ENCODE results near the gene ATXN2L.
"Not testable (repeated sequence)": the region's sequence is repeated elsewhere in the genome, so short reads cannot be mapped to it uniquely, and the experiment has no call there.

The ATXN2L gene

GRCh38 chr16:28866454-28866804 is 43.6 kb downstream of the ATXN2L start:
- no peak for FAIRE-seq
- no peak for DNase-seq (ENCODE audit: insufficient read length, low spot score)

- no peak for DNase-seq (ENCODE audit: insufficient read length, low spot score)
- no peak for FAIRE-seq
Observed at GRCh38 chr16:28867241-28867640, 44.4 kb downstream of the ATXN2L start.

- not testable (repeated sequence) for FAIRE-seq; DNase-seq (ENCODE audit: insufficient read length, low spot score)
Observed at GRCh38 chr16:28867646-28868045, 44.8 kb downstream of the ATXN2L start.

- FAIRE-seq = no peak
- DNase-seq (ENCODE audit: insufficient read length, low spot score) = no peak
Observed at GRCh38 chr16:28869201-28869600, 46.4 kb downstream of the ATXN2L start.

- DNase-seq (ENCODE audit: insufficient read length, low spot score) (no peak), FAIRE-seq (no peak)
Observed at GRCh38 chr16:28872952-28873351, 50.2 kb downstream of the ATXN2L start.

GRCh38 chr16:28873543-28874201 is 50.9 kb downstream of the ATXN2L start:
- peak; percentile 35 for FAIRE-seq
- DNase-seq (ENCODE audit: insufficient read length, low spot score) = peak; percentile 73

- DNase-seq (ENCODE audit: insufficient read length, low spot score) = no peak
Observed at GRCh38 chr16:28874406-28874805, 51.6 kb downstream of the ATXN2L start.

GRCh38 chr16:28875134-28876018 is 52.6 kb downstream of the ATXN2L start:
- no peak for DNase-seq (ENCODE audit: insufficient read length, low spot score)
- FAIRE-seq = no peak

More at GRCh38 chr16:28874406-28874805, 51.6 kb downstream of the ATXN2L start:
- FAIRE-seq = no peak

- FAIRE-seq (no peak), DNase-seq (ENCODE audit: insufficient read length, low spot score) (no peak)
Observed at GRCh38 chr16:28876019-28876659, 53.3 kb downstream of the ATXN2L start.

GRCh38 chr16:28876973-28877654 is 54.3 kb downstream of the ATXN2L start:
- DNase-seq (ENCODE audit: insufficient read length, low spot score) (no peak), FAIRE-seq (no peak)

GRCh38 chr16:28877655-28878000 is 54.8 kb downstream of the ATXN2L start:
- FAIRE-seq = no peak
- no peak for DNase-seq (ENCODE audit: insufficient read length, low spot score)

- DNase-seq (ENCODE audit: insufficient read length, low spot score) (no peak), FAIRE-seq (no peak)
Observed at GRCh38 chr16:28878083-28878926, 55.5 kb downstream of the ATXN2L start, which contains the start of gene ATP2A1. Gene ATP2A1 (plus strand): TSS chr16:28878488. CDS start chr16:28878672, 184 bp downstream.

GRCh38 chr16:28879261-28879840 is 56.6 kb downstream of the ATXN2L start:
- DNase-seq (ENCODE audit: insufficient read length, low spot score) (no peak), FAIRE-seq (peak; percentile 4)

GRCh38 chr16:28879841-28880588 is 57.2 kb downstream of the ATXN2L start:
- FAIRE-seq (peak; percentile 97), DNase-seq (ENCODE audit: insufficient read length, low spot score) (peak; percentile 98)

- no peak for DNase-seq (ENCODE audit: insufficient read length, low spot score)
Observed at GRCh38 chr16:28880589-28880915, 57.8 kb downstream of the ATXN2L start.

GRCh38 chr16:28880955-28881354 is 58.2 kb downstream of the ATXN2L start:
- FAIRE-seq = no peak
- DNase-seq (ENCODE audit: insufficient read length, low spot score) = no peak

More at GRCh38 chr16:28880589-28880915, 57.8 kb downstream of the ATXN2L start:
- FAIRE-seq = no peak

GRCh38 chr16:28881565-28881964 is 58.8 kb downstream of the ATXN2L start:
- FAIRE-seq; DNase-seq (ENCODE audit: insufficient read length, low spot score): not testable (repeated sequence)

GRCh38 chr16:28882551-28883160 is 59.9 kb downstream of the ATXN2L start:
- FAIRE-seq (no peak), DNase-seq (ENCODE audit: insufficient read length, low spot score) (no peak)

Data from GM19239 (cell line).